ENCODE results near the gene EIF4G2. TPM values are rescaled to one million over a fixed set of nuclear protein-coding genes. Genes with fewer than 3 reads are reported as not detected.

Gene EIF4G2
- total and polyA plus RNA-seq, 10 donors = 178 to 712 (median 504) TPM

DNA sequence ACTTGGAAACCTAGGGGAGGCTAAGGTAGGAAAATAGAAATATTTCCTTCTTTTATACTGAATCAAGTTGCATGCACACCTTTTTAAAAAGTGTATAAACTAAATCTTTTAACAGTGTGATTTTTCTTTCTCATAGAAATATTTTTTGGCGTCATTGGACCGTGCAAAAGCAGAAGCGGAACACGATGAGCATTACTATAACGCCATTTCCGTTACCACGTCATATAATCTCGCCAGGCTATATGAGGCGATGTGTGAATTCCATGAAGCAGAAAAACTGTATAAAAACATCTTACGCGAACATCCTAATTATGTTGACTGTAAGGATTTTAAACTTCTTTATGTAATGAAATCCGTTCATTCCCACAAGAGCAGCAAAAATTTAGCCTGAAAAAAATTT, 44.3 kb downstream of the EIF4G2 start:
- no peak for DNase-seq
- Histone ChIP-seq H3K27me3 (replicated peaks in 1 of 7) (no peaks in the 10 kb centered on the region), H3K4me1 (peaks cover 0 to 14% (median 6%) of the 10 kb centered on the region in 6 donors), H3K4me3 (no peak overlapping the region), H3K27ac (no peak overlapping the region), H3K36me3 (peaks cover 0 to 71% (median 17%) of the 10 kb centered on the region in 6 donors), H3K9me3 (no peaks in the 10 kb centered on the region)
- 84 to 96% (median 87%) methylated on average over 12 of the region's 12 CpGs for WGBS, 5 donors
- intact Hi-C loops (cut with DNase I; ENCODE audit: low total_unique reads) = no loop called here
- TF ChIP-seq POLR2A (IDR thresholded peaks at IDR 0.05) (no peak), POLR2AphosphoS5 (IDR thresholded peaks at IDR 0.05) (no peak)
- TF ChIP-seq, protein P1, sequence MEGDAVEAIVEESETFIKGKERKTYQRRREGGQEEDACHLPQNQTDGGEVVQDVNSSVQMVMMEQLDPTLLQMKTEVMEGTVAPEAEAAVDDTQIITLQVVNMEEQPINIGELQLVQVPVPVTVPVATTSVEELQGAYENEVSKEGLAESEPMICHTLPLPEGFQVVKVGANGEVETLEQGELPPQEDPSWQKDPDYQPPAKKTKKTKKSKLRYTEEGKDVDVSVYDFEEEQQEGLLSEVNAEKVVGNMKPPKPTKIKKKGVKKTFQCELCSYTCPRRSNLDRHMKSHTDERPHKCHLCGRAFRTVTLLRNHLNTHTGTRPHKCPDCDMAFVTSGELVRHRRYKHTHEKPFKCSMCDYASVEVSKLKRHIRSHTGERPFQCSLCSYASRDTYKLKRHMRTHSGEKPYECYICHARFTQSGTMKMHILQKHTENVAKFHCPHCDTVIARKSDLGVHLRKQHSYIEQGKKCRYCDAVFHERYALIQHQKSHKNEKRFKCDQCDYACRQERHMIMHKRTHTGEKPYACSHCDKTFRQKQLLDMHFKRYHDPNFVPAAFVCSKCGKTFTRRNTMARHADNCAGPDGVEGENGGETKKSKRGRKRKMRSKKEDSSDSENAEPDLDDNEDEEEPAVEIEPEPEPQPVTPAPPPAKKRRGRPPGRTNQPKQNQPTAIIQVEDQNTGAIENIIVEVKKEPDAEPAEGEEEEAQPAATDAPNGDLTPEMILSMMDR (IDR thresholded peaks at IDR 0.05 in 8 of 11, conservative IDR thresholded peaks at IDR 0.05 in 3 of 11) = no peak

DNA sequence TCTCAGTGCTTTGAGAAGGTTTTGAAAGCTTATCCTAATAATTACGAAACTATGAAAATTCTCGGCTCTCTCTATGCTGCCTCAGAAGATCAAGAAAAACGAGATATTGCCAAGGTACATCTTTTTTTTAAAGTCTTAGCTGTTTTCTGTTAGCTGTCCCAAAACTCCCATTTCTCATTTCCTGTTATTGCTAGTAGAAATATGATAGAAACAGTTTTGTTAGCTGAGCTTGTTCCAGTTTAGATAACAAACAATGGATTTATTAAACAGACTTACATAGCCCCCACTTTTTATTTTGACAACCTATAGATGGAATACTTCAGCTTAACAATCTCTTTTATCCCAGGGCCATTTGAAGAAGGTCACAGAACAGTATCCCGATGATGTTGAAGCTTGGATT, 45.0 kb downstream of the EIF4G2 start:
- DNase-seq = no peak
- TF ChIP-seq POLR2AphosphoS5 (IDR thresholded peaks at IDR 0.05) = no peak
- intact Hi-C loops (cut with DNase I; ENCODE audit: low total_unique reads) = no loop called here
- Histone ChIP-seq H3K27me3 (replicated peaks in 1 of 7) (no peaks in the 10 kb centered on the region), H3K27ac (no peak overlapping the region), H3K36me3 (peaks cover 0 to 77% (median 17%) of the 10 kb centered on the region in 6 donors), H3K9me3 (no peaks in the 10 kb centered on the region), H3K4me3 (no peak overlapping the region), H3K4me1 (peaks cover 0 to 19% (median 8%) of the 10 kb centered on the region in 6 donors)
- 85 to 93% (median 89%) methylated on average over 4 of the region's 4 CpGs for WGBS, 5 donors

DNA sequence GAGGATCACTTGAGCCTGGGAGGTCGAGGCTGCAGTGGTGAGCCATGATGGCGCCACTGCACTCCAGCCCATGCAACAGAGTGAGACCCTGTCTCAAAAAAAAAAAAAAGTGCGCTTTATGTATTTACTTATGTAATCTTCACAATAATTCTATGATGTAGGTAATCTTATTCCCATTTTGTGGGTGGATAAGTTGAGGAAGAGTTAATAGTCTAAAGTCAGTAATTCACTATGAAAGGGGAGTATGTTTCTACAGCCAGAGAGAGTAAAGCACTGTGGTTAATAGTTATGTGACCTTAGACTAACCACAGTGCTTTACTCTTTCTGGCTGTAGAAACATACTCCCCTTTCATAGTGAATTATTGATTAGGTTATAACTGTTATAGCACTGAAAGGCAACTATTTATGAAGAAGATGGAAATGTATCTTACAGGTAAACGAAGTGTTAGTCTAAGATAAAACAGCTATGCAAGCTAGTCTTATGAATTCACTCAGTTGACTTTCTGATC, 45.8 kb downstream of the EIF4G2 start:
- TF ChIP-seq POLR2A (IDR thresholded peaks at IDR 0.05) (no peak), POLR2AphosphoS5 (IDR thresholded peaks at IDR 0.05) (no peak)
- TF ChIP-seq, protein P1 (IDR thresholded peaks at IDR 0.05 in 8 of 11, conservative IDR thresholded peaks at IDR 0.05 in 3 of 11) = no peak
- Histone ChIP-seq H3K36me3 (peaks cover 0 to 79% (median 20%) of the 10 kb centered on the region in 6 donors), H3K4me3 (no peak overlapping the region), H3K9me3 (no peaks in the 10 kb centered on the region), H3K27ac (no peak overlapping the region), H3K27me3 (replicated peaks in 1 of 7) (no peaks in the 10 kb centered on the region), H3K4me1 (peaks cover 0 to 19% (median 8%) of the 10 kb centered on the region in 6 donors)
- intact Hi-C loops (cut with DNase I; ENCODE audit: low total_unique reads) = no loop called here
- 93 to 99% (median 95%) methylated on average over 4 of the region's 4 CpGs for WGBS, 5 donors
- DNase-seq = no peak

DNA sequence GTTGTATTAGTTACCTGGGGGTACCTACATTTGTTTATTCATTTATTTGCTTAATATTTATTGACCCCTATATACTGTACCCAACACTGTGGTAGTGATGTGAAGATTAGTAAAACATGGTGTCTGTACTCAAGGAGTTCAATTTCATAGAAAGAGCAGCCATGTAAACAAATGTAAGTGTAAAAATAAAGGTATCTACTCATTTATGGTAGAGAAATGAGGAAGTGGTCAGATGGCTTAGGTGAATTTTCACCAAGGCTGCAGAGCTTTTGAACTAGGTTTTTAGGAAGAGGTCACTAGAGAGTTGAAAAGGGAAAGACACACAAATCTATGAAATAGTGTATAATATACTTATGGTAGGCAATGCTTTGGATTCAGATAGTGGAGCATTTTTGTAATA, 46.5 kb downstream of the EIF4G2 start:
- H3K27me3 ChIP-seq (replicated peaks in 1 of 7) = no peaks in the 10 kb centered on the region
- intact Hi-C loops (cut with DNase I; ENCODE audit: low total_unique reads) = no loop called here
- peak overlapping the region in 1 of 8 donors; percentile 6 for H3K27ac ChIP-seq
- peaks cover 0 to 19% (median 8%) of the 10 kb centered on the region in 6 donors for H3K4me1 ChIP-seq
- DNase-seq = no peak
- H3K4me3 ChIP-seq = no peak overlapping the region
- H3K9me3 ChIP-seq = no peaks in the 10 kb centered on the region
- TF ChIP-seq POLR2AphosphoS5 (IDR thresholded peaks at IDR 0.05) = no peak
- TF ChIP-seq, protein P1 (IDR thresholded peaks at IDR 0.05 in 8 of 11, conservative IDR thresholded peaks at IDR 0.05 in 3 of 11) = no peak
- TF ChIP-seq POLR2A (IDR thresholded peaks at IDR 0.05) = no peak
- peaks cover 0 to 86% (median 22%) of the 10 kb centered on the region in 6 donors for H3K36me3 ChIP-seq

All from spleen (tissue), 11 donors.